NCI-H345 (cell line): Measurements from ENCODE around the gene MAP1S.

ENCODE experiments used
- DNase-seq: peaks from one replicate; lab custom pipeline; 2025; lab: John Stamatoyannopoulos, UW

The MAP1S gene, protein sequence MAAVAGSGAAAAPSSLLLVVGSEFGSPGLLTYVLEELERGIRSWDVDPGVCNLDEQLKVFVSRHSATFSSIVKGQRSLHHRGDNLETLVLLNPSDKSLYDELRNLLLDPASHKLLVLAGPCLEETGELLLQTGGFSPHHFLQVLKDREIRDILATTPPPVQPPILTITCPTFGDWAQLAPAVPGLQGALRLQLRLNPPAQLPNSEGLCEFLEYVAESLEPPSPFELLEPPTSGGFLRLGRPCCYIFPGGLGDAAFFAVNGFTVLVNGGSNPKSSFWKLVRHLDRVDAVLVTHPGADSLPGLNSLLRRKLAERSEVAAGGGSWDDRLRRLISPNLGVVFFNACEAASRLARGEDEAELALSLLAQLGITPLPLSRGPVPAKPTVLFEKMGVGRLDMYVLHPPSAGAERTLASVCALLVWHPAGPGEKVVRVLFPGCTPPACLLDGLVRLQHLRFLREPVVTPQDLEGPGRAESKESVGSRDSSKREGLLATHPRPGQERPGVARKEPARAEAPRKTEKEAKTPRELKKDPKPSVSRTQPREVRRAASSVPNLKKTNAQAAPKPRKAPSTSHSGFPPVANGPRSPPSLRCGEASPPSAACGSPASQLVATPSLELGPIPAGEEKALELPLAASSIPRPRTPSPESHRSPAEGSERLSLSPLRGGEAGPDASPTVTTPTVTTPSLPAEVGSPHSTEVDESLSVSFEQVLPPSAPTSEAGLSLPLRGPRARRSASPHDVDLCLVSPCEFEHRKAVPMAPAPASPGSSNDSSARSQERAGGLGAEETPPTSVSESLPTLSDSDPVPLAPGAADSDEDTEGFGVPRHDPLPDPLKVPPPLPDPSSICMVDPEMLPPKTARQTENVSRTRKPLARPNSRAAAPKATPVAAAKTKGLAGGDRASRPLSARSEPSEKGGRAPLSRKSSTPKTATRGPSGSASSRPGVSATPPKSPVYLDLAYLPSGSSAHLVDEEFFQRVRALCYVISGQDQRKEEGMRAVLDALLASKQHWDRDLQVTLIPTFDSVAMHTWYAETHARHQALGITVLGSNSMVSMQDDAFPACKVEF

DNA sequence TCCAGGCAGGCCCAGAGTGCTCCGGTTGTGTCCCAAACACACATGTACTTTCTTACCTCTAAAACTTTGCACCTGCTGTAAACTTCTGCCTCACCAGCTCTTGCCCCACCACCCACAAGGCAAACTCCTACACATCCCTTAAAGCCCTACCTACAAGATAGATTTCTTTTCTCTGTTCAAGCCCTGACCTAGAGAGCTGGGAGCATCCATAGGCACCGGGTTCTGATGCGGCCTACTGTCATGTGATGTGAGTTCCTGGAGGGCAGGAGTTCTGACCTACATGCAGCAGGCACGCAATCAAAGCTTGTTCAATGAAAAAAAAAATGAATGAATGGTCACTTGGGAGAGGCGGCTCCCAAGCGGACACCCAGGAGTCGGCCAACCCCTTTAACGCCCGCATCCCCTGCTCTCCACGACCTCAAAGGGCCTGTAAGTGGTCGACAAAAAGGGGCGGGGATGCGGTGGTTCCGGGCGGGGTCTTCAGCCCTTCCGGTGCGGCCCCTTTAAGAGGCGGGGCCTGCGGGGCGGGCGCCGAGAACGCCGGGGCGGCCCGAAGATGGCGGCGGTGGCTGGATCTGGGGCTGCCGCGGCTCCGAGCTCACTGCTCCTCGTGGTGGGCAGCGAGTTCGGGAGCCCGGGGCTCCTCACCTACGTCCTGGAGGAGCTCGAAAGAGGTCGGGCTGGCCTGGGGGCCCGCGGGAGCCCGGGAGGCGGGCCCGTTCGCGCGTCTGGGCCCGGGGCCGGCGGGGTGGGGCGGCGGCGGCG, at the start of gene MAP1S:
TSS of gene MAP1S (plus strand) at position 534 of the 765 bp plus-strand sequence. CDS start at position 557, 23 bp downstream.
- DNase-seq = peak; percentile 54

DNA sequence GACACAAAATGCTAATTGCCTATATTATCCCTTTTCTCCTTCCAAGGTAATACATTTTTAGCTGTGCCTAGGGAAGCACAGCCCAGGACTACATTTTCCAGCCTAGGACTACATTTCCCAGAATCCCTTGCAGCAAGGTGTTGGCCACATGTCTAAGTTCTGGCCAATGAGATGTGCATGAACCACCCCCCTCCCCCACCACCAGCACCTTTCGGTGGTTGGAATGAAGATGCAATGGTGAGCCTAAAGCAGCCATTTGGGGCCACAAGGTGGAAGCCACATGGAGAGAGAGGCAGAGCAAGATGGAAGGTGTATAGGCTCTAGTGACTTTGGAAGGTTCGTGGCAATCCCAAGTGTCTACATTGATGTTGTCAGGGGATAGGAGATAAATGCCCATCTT, 47.4 kb upstream of the MAP1S start:
- no peak for DNase-seq

DNA sequence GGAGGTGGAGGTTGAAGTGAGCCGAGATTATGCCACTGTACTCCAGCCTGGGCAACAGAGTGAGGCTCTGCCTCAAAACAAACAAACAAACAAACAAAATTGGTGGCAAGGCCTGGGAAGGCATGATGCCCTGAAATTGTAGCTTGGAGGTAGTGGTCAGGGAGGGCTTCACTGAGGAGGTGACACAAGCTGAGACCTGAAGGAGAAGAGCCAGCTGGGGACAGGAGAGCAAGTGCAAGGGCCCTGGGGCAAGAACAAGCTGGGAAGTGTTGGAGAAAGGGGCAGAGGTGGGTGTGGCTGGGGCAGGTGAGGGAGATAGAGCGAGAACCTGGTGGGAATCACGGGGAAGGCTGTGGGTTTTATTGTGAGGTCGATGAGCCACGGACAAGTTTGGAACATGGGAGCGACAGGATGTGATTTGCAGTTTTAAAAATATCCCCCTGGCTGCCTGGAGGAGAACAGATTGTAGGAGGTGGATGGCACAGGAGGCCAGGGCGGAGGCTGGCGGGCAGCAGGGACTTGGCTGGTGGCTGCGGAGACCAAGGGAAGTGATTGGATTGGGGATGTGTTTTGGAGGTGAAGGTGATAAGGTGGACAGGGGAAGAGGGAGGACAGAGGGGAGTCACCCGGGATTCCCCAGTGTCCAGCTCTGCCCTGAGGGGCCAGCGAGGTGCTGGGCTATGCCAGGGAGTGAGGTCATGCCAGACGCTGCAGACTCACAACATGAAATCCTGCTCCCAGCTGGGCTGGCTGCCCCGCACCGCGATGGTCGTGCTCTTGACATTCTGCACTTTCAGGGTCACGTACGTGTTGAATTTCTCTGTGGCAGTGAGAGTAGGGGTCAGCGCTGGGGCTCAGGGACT, 45.1 kb upstream of the MAP1S start:
- DNase-seq = no peak

DNA sequence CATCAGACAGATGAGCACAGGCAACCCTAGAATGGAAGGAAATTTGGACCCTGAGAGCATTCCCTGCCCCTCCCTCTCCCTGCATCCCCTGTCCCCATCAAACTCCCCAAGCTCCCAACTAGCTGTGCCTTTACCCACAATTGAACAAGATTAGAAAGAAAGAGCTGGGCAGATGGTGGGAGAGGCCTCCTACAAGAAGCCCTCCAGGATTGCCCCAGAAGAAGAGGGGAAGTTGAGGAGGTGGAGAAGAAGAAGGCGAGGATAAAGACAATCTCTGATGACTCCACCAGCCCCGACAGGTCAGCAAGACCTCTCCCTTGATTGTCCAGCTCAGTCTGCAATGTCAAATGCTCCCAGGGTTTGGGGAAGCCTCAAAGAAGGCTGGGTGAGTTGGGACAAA, 43.0 kb upstream of the MAP1S start:
- no peak for DNase-seq

DNA sequence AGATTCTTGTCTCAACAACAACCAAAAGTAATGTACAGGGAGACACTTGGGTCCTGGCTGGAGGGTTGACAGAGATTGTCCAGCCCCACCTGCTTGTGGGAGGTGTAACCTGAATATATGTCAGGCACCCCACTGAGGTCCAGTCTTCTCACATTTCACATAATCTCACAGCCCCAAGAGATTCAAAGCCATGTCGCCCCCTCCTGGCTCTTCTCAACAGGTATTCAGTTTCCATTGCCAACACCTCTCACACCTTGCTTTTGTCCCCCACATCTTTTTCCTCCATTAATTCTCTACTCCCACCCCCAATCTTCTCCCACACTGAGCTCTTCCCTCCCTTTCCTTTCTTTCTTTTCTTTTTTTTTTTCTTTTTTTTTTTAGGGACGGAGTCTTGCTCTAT, 42.3 kb upstream of the MAP1S start:
- no peak for DNase-seq

DNA sequence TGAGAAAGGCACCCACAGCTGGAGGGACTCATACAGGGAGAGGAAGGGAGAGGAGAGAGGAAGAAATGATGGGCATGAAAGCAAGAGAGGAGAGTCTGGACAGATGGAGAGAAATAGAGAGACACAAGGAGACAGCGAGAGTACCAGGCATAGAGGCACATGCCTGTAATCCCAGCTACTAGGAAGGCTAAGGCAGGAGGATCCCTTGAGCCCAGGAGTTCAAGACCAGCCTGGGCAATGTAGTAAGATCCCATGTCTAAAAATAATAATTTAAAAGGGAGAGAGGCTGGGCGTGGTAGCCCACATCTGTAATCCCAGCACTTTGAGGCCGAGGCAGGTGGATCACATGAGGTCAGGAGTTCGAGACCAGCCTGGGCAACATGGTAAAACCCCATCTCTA, 40.4 kb upstream of the MAP1S start:
- no peak for DNase-seq

DNA sequence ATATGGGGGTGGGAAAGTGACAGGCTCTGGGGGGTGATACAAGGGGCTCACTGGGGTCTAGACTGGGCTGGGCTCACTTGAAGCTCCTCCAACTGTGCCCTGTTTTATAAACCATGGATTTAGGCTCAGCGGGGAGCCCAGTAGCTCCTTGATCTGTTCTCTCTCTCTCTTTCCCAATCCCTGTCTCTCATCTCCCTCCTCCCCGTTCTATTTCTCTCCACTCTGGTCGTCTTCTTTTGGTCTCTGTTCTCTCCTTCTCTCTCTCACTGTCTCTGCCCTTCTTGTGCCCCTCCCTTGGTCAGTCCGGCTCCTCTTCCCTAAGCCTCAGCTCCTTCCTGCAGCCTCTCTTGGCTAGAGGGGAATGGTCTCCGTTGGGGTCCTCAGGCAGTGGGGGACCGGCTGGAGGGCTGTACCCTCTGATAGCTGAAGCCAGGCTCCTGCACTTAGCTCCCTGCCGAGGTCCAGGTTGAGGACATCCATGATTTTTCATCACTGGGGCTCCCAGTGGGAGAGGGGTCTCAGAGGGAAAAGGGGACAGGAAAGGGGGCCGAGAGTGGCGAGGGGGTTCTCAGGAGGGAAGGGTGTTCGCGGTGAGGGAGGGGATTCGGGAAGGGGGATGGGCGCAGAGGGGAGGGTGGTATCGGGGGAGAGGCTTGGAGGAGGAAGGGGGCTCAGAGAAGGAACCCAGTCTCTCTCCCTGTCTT, 39.6 kb upstream of the MAP1S start:
- no peak for DNase-seq

DNA sequence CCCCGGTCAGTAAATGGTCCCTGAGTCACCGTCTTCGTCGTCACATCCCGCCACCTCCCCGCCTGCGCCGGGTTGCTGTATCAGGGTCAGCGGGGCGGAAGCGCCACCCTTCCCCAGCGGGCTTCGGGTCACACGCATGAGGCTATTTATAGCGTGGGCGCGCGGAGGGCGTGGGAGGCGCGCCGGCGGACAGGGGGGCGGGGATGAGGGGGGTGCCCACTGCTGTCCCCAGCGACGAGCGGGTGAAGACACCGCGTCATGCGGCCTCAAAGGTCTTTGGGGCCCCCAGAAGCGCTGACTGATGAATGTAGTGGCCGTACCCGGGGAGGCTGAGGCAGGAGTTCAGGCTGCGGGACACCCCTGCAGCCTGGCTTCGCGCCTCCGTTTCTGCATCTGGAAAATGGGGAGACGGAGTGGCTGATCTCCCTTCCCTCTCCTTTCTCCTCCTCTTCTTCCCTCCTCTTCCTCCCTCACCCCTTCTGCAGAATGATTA, 39.0 kb upstream of the MAP1S start:
- DNase-seq = no peak

DNA sequence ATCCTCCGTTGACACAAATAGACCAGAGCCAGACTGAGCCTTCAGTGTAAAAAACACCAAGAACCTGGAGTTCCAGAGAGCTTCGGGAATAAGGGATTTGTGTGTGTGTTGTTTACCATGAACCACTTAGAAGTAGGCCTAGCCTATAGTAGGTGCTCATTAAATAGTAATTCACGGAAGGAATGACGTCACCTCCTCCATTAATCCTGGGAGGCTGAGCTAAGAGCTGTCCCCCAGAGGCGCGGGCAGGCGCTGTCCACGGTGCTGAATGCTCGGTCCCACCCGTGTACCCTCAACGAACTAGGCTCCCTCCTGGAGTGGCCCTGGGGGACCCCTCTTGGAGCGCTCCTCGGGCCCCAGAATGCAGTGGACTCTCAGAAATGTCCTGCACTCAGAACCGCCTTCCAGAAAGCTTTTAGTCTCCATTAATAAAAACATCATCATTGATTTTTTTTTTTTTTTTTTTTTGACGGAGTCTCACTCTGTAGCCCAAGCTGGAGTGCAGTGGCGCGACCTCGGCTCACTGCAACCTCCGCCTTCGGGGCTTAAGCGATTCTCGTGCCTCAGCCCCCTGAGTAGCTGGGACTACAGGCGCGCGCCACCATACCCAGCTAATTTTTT, 37.7 kb upstream of the MAP1S start:
- DNase-seq = no peak

DNA sequence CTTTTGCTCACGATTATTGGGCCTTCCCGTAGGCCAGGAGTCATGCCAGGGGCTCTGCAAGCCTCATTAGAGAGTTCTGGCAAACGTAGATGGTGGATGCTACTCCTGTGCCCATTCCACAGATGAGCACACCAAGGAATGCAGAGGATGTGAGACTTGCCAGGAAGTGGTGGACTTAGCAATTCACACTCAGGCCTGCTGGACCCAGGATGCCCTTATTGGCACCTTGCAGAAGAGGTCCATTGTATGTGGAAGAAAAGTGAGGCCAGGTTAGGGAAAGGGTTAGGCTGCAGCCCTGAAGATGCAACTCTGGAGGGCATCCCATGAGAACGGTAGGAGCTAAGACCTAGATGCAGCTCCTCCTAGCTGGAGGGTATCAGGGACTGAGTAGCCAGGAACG, 37.0 kb upstream of the MAP1S start:
- DNase-seq = no peak

DNA sequence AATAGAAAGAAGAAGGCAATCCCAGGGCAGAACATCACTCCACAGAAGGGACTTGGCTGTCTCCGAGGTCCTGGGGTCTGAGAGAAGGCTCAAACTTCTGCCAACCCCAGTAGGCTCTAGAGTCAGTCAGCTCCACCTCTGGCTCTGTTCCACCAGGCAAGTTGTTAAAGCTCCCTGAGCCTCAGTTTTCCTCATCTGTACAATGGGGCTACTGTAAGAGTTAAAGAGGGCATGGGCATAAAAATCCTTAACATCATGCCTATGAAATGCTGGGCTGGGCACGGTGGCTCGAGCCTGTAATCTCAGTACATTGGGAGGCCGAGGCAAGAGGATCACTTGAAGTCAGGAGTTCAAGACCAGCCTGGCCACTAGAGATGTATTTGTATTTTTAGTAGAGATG, 36.2 kb upstream of the MAP1S start:
- no peak for DNase-seq

DNA sequence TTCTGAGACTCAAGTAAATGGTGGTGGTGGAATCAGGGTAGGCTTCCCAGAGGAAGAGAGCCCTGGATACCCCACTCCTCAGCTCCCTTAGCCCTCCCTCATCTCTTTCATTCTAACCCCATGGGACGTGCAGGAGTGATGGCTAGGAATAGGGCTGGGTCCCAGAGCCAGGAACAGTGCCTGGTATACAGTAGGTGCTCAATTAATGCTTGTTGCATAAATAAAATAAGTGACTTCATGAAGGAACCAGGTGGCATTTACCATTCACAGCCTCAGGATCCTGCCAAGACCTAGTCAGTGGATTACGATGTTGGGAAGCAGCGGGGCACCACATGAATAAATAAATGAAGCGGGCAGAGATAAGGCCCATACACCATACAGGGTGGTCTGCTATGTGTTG, 35.0 kb upstream of the MAP1S start:
- no peak for DNase-seq

DNA sequence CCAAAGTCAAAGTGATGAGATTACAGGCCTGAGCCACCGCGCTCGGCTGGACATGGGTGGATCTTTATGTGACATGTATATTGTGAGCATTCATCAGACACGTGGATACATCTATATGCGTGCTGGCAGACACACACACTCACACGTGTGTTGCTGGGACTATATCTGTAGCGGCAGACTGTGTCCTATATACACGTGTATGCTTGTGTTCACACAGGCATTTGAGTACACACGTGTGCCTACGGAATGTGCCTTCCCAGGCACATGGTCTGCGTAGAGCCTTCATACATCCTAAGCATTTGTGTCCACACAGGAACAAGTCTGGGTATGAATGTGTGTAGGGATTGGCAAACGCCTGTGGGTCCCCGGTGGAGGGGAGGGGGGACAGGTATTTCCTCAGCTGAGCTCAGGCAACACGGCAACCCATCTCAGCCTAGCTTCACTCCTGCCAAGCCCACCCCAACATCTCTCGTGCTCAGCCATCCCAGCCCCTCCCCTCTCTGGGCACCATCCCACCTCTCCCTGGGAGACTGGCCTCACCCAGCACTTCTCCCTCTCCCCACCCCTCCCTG, 33.7 kb upstream of the MAP1S start:
- no peak for DNase-seq

DNA sequence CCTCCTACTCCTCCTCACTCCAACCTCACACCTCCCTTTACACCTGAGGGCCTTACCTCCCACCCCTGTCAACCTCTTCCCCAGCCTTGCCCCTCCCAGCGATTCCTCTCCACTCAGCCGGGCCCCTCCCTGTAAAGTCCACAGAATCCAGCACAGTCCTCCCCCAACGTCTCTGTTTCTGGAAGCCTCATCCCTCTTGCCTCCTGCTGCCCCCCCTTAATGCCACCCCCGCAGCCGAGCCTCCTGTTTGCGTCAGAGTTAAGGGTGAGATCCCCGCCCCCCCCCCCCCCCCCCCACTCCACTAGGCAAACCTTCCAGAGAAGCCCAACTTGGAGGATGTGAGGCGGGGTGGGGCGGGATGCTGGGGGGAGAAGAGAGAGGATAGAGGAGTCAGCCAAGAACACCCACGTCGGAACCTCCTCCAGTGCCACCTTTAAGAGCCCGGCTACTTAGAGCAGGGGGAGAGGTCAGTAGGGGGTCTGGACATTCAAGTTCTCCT, 33.2 kb upstream of the MAP1S start:
- no peak for DNase-seq

DNA sequence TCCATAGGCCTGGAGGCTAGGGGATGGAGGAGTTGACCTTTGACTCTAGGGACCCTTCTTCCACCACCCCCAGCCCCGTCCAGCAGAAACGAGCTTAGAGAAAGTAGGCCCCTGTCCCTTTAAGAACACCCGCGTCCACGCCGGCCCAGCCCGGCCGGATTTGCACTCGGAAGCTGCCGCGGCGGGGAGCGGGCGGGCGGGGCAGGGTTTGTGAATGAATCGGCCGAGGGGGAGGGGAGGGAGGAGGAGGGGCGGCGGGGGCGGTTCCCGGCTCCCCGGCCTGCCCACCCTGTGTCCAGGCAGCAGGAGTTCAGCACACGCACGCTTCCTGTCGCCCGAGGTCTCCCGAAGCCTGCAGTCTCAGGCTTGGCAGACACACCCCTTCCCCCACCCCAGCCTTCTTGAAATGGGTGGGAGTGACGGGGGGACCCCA, 32.7 kb upstream of the MAP1S start:
- peak; percentile 57 for DNase-seq

DNA sequence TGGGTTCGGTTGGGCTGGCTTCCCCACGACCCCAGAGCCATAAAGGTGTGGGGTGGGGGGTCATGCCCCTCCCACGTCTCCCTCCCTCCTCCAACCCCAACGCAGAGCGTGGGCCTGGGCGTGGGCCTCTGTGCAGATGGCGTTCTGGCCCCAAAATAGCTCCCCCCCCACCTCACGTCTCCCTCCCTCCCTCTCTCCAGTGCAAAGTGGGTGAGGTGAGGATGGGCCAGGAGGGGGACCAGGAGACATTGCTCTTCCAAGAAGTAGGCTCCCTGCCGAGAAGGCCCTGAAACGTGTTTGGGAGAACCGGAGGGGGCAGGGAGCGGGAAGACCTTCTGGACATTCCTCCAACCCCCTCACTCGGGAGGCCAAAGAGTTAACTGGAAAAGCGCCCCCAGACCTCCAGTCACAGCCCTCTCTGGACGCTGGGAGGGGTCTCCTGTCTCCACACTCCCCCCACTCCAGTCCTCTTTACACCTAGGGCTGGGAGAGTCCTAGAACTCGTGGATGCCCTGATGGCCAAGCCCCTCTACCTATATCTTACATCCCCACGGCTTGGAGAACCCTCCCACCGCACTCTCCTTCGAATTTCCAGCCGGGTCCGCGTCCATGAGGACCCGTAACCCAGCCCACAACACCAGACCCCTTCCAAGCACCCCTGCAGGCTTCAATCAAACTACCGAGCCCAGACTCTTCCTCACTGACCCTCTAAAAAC, 32.0 kb upstream of the MAP1S start:
- no peak for DNase-seq

DNA sequence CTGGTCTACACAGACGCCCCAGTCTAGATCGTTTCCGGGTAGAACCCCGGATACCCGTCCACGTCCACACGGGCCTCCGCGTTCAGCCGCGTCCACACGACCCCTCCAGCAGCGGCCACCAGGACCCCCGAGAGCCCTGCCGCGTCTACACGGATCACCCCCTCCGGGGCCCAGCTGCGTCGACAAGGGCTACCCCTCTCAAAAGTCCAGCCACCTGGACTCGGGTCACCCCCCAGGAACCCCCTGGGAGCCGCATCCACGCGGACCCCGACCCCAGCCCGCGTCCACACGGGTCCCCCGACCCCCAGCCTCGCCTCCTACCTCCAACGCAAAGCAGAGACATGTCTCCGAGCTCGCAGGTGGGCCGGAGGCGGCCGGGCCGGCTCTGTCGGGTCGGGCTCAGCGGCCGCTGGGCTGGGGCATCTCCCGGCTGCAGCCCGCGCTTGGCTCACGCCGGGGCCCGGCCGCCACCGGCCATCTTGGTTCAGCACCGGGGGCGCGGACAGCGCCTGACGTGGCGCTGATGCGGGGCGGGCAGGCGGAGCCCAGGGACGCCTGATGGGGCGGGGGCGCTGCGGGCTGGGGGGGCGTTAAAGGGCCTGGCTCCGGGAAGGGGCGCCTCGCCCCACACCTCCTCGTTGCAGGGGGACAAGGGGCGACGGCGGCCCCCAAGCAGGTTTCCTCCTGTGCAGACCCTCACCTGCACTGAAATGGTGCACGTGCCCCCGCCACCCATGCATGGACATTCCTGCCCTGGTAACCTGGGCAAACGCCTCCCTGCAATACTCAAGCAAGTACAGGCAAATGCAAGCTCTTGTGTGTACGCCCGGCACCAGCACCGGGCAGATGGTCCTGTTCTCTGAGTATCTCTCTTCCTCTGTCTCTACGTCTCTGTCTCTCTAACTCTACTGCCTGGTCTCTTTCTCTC, 31.2 kb upstream of the MAP1S start, which contains the start of gene UNC13A:
TSS of gene UNC13A (minus strand) at position 498 of the 928 bp plus-strand sequence. CDS start at position 343, 155 bp downstream.
- DNase-seq = peak; percentile 60
